Endothelial cell of umbilical vein (primary cell): ENCODE data around the gene PHF1.

Experiments used
- EZH2 ChIP-seq: IDR thresholded peaks from 2 replicates; pipeline ENCODE4 v1.6.1; 2012; ENCODE audit warnings: borderline replicate concordance, low read depth, mild to moderate bottlenecking, moderate library complexity, low read length, inconsistent platforms; ENCODE audit not compliant: severe bottlenecking
- TF ChIP-seq, protein P1 (sequence below), 2 donors: IDR thresholded peaks; 1 replicate in 1 of 2; 2 replicates in 1 of 2; pipeline ENCODE4 v1.5.1; 2011; ENCODE audit warnings: low read length in 2 of 2, mild to moderate bottlenecking in 2 of 2, moderate library complexity in 2 of 2, control low read depth in 1 of 2, inconsistent platforms in 1 of 2, low read depth in 1 of 2; ENCODE audit not compliant: insufficient read depth in 1 of 2; ENCODE audit errors: extremely low read depth in 1 of 2

DNA sequence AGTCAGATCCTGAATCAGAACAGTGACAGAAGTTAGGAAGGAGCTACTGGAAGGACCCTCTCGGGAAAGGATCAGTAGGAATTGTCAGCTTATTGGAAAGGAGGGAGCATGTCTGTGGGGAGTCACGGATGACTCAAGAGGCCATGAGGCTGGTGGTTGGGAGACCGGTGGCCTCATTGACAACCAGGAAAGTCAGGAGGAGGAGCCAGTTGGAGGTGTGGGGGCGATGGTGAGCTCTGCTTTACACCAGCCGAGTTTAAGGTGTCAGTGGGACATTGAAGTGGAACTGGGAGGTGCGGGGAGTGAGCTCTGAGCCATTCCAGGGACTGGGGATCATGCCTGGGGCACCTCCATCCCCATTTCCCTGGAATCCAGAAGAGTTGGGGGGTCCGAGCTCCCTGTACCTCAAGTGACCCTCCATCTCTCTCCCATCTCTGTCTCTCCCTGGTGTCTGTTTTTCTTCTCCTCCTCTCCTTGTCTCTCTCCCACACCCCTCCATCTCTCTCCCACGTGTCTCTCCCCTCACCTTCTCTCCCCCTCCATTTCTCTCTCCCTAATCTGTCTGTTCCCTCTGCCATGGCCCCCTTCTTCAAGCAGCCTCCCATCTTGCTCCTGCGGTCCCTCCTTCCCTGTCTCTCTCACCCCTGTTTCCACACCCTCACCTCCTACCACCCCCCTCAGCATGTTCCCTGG is 29.3 kb downstream of the PHF1 start:
- no peak for TF ChIP-seq EZH2
- TF ChIP-seq, protein P1, sequence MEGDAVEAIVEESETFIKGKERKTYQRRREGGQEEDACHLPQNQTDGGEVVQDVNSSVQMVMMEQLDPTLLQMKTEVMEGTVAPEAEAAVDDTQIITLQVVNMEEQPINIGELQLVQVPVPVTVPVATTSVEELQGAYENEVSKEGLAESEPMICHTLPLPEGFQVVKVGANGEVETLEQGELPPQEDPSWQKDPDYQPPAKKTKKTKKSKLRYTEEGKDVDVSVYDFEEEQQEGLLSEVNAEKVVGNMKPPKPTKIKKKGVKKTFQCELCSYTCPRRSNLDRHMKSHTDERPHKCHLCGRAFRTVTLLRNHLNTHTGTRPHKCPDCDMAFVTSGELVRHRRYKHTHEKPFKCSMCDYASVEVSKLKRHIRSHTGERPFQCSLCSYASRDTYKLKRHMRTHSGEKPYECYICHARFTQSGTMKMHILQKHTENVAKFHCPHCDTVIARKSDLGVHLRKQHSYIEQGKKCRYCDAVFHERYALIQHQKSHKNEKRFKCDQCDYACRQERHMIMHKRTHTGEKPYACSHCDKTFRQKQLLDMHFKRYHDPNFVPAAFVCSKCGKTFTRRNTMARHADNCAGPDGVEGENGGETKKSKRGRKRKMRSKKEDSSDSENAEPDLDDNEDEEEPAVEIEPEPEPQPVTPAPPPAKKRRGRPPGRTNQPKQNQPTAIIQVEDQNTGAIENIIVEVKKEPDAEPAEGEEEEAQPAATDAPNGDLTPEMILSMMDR (IDR thresholded peaks at IDR 0.05; ENCODE audit: extremely low read depth in 1 of 2, insufficient read depth in 1 of 2, low read depth in 1 of 2, low read length in 2 of 2): no peak
